A549 (cell line): Measurements from ENCODE around the gene ZNF844.

ENCODE experiments used
- BHLHE40 ChIP-seq: IDR thresholded peaks from 2 replicates; pipeline ENCODE4 v1.6.1; 2012; ENCODE audit warnings: low read depth, low read length, inconsistent platforms
- JUN ChIP-seq, 2 experiments: fragments of >200 bp; sonication (Bioruptor Twin); formaldehyde crosslinking; IDR thresholded peaks; 2 replicates in 1 of 2; 3 replicates in 1 of 2; pipeline ENCODE4 v1.6.1; 2016 to 2017
- TF ChIP-seq, protein P1 (sequence below): fragments of >200 bp; sonication (Bioruptor Twin); formaldehyde crosslinking; IDR thresholded peaks from 3 replicates; pipeline ENCODE4 v1.5.1; 2016
- TF ChIP-seq, protein P2 (sequence below): fragments of 200-600 bp; sonication (generic); IDR thresholded peaks from 2 replicates; pipeline ENCODE4 v1.6.1; 2016; ENCODE audit warnings: antibody characterized with exemption, mild to moderate bottlenecking, moderate library complexity

DNA sequence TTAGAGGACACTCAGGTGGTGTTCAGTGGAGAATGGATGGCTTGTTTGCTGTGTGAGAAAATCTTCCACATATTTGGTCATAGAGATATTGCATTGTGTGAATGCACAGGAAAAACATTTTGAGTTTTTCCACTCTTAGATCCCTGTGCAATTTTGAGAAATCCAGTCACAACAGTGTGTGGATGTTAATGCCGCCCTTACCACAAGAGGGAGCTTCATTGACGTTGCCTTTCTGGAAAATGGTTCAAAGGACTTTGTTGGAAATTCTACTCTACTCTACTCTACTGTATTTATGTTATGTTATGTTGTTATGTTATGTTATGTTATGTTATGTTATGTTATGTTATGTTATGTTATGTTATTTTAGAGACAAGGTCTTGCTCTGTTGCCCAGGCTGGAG is 62.2 kb downstream of the ZNF844 start:
- TF ChIP-seq, protein P1, sequence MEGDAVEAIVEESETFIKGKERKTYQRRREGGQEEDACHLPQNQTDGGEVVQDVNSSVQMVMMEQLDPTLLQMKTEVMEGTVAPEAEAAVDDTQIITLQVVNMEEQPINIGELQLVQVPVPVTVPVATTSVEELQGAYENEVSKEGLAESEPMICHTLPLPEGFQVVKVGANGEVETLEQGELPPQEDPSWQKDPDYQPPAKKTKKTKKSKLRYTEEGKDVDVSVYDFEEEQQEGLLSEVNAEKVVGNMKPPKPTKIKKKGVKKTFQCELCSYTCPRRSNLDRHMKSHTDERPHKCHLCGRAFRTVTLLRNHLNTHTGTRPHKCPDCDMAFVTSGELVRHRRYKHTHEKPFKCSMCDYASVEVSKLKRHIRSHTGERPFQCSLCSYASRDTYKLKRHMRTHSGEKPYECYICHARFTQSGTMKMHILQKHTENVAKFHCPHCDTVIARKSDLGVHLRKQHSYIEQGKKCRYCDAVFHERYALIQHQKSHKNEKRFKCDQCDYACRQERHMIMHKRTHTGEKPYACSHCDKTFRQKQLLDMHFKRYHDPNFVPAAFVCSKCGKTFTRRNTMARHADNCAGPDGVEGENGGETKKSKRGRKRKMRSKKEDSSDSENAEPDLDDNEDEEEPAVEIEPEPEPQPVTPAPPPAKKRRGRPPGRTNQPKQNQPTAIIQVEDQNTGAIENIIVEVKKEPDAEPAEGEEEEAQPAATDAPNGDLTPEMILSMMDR, result no peak
- TF ChIP-seq BHLHE40 (no peak), JUN (IDR thresholded peaks at IDR 0.05) (no peak)
- TF ChIP-seq, protein P2, sequence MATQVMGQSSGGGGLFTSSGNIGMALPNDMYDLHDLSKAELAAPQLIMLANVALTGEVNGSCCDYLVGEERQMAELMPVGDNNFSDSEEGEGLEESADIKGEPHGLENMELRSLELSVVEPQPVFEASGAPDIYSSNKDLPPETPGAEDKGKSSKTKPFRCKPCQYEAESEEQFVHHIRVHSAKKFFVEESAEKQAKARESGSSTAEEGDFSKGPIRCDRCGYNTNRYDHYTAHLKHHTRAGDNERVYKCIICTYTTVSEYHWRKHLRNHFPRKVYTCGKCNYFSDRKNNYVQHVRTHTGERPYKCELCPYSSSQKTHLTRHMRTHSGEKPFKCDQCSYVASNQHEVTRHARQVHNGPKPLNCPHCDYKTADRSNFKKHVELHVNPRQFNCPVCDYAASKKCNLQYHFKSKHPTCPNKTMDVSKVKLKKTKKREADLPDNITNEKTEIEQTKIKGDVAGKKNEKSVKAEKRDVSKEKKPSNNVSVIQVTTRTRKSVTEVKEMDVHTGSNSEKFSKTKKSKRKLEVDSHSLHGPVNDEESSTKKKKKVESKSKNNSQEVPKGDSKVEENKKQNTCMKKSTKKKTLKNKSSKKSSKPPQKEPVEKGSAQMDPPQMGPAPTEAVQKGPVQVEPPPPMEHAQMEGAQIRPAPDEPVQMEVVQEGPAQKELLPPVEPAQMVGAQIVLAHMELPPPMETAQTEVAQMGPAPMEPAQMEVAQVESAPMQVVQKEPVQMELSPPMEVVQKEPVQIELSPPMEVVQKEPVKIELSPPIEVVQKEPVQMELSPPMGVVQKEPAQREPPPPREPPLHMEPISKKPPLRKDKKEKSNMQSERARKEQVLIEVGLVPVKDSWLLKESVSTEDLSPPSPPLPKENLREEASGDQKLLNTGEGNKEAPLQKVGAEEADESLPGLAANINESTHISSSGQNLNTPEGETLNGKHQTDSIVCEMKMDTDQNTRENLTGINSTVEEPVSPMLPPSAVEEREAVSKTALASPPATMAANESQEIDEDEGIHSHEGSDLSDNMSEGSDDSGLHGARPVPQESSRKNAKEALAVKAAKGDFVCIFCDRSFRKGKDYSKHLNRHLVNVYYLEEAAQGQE, result no peak
